DOHH2 (cell line): Measurements from ENCODE around the gene TIMM50.

Experiments
- EZH2phosphoT487 ChIP-seq: fragments of 200-600 bp; sonication (generic); IDR thresholded peaks from 2 replicates; pipeline ENCODE4 v1.6.1; 2017; ENCODE audit warnings: borderline replicate concordance, mild to moderate bottlenecking, antibody characterized with exemption, low read length, moderate library complexity, mixed read lengths
- TF ChIP-seq, protein P1 (sequence below): fragments of 200-600 bp; sonication (generic); IDR thresholded peaks from one replicate; pipeline ENCODE4 v1.5.1; 2014; ENCODE audit warnings: antibody characterized with exemption, mild to moderate bottlenecking, low read depth, low read length; ENCODE audit not compliant: poor library complexity, severe bottlenecking

DNA sequence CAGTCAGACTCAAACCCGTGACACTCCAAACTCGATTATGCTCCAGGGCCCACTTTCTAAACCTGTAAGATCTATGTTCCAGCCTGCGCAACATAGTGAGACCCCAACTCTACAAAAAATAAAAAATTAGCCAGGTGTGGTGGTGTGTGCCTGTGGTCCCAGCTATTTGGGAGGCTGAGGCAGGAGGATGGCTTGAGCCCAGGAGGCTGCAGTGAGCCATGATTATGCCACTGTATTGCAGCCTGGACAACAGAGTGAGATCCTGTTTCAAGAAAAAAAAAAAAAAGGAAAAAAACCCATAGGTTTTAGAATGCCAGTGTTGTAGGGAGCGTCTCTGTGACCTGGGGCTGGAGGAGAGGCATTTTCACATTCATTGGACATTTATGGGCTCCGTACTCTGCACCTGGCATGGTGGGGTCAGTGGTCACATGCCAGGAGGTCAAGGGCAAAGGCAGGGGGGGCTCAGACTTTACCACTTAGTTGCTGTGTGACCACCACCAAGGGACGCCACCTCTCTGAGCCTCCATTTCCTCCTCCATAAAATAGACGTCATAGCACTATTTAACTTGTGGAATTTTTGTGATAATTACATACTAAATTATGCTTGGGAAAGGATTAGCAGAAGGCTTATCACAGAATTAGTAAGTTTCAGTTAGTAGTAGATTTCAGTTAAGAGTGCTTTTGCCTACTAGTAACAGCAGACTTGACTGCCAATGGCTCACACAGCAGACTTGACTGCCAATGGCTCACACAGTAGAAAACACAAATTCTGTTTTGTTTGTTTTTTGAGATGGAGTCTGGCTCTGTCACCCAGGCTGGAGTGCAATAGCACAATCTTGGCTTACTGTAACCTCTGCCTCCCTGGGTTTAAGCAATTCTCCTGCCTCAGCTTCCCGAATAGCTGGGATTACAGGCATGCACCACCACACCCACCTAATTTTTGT is 40.2 kb downstream of the TIMM50 start:
- TF ChIP-seq, protein P1, sequence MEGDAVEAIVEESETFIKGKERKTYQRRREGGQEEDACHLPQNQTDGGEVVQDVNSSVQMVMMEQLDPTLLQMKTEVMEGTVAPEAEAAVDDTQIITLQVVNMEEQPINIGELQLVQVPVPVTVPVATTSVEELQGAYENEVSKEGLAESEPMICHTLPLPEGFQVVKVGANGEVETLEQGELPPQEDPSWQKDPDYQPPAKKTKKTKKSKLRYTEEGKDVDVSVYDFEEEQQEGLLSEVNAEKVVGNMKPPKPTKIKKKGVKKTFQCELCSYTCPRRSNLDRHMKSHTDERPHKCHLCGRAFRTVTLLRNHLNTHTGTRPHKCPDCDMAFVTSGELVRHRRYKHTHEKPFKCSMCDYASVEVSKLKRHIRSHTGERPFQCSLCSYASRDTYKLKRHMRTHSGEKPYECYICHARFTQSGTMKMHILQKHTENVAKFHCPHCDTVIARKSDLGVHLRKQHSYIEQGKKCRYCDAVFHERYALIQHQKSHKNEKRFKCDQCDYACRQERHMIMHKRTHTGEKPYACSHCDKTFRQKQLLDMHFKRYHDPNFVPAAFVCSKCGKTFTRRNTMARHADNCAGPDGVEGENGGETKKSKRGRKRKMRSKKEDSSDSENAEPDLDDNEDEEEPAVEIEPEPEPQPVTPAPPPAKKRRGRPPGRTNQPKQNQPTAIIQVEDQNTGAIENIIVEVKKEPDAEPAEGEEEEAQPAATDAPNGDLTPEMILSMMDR = no peak
- TF ChIP-seq EZH2phosphoT487 = no peak
